Muscle of back (tissue), 11 donors: ENCODE results near the gene B9D2. TPM values are rescaled to one million over a fixed set of nuclear protein-coding genes. Genes with fewer than 3 reads are reported as not detected.

Source experiments
- DNase-seq, 3 donors: peaks; one replicate each; pipeline versions ENCODE4 v3.0.0 to v3.0.0-alpha.2; 2013
- polyA plus RNA-seq, 10 donors: library from polyadenylated mRNA; unstranded; fragments of 120-200 nt; gene quantifications; one replicate each; pipeline ENCODE4 v1.2.1, GENCODE V29; 2013; ENCODE audit not compliant: insufficient read length in 10 of 10

B9D2 gene
- polyA plus RNA-seq, 10 donors = 1.6 to 3.5 (median 2.2) TPM

GRCh38 chr19:41310033-41310831 lies 53.7 kb downstream of the B9D2 start, which contains the start of gene CCDC97:
Gene CCDC97, plus strand, starts transcription at chr19:41310172. Its CDS starts 139 bp downstream, at chr19:41310311.
- DNase-seq = peak; percentile 91 to 98 (median 95)

GRCh38 chr19:41309180-41310032 lies 54.5 kb downstream of the B9D2 start:
- peak in 2 of 3 donors; percentile 38 to 52 for DNase-seq

- peak; percentile 92 to 94 (median 93) for DNase-seq
Measured at GRCh38 chr19:41308450-41309179, 55.3 kb downstream of the B9D2 start.

- peak in 2 of 3 donors; percentile 57 to 59 for DNase-seq
Measured at GRCh38 chr19:41307954-41308449, 55.9 kb downstream of the B9D2 start.

GRCh38 chr19:41307090-41307875 lies 56.7 kb downstream of the B9D2 start:
- DNase-seq = no peak

- DNase-seq = no peak
Measured at GRCh38 chr19:41305927-41306793, 57.8 kb downstream of the B9D2 start.

GRCh38 chr19:41304706-41305483 lies 59.1 kb downstream of the B9D2 start:
- DNase-seq = no peak

Other genes starting within 250 kb of the B9D2 start
- gene CYP2F1, start 249.7 kb downstream of the B9D2 start, polyA plus RNA-seq = under 1 TPM in 1 of 10 donors, not detected in 9; 0.23 TPM
- gene CYP2S1, start 170.9 kb downstream of the B9D2 start, polyA plus RNA-seq = 1 to 10 TPM in 2 of 10 donors, under 1 TPM in 8; 0.21 to 2.2 (median 0.49) TPM
- gene AXL, start 144.9 kb downstream of the B9D2 start, polyA plus RNA-seq = 10 to 100 TPM; 23.4 to 37.7 (median 28.1) TPM
- 100 to 1,000 TPM; 141 to 171 (median 152) TPM for gene HNRNPUL1, start 99.8 kb downstream of the B9D2 start, polyA plus RNA-seq
- gene CCDC97, start 54.0 kb downstream of the B9D2 start, polyA plus RNA-seq = 10 to 100 TPM; 31.3 to 35.7 (median 33.2) TPM
- 10 to 100 TPM; 13.0 to 26.7 (median 20.0) TPM for gene TGFB1, start 10.2 kb downstream of the B9D2 start, polyA plus RNA-seq
- gene TMEM91, start 12.4 kb upstream of the B9D2 start, polyA plus RNA-seq = 10 to 100 TPM in 1 of 10 donors, 1 to 10 TPM in 9; 2.2 to 10.7 (median 3.9) TPM
- 10 to 100 TPM; 10.3 to 20.2 (median 14.5) TPM for gene EXOSC5, start 33.2 kb upstream of the B9D2 start, polyA plus RNA-seq
- gene BCKDHA, start 33.7 kb upstream of the B9D2 start, polyA plus RNA-seq = 10 to 100 TPM; 15.1 to 32.4 (median 27.3) TPM
- gene B3GNT8, start 63.2 kb upstream of the B9D2 start, polyA plus RNA-seq = 1 to 10 TPM in 8 of 10 donors, under 1 TPM in 2; 0.47 to 2.5 (median 1.7) TPM
- gene DMAC2, start 75.8 kb upstream of the B9D2 start, polyA plus RNA-seq = 10 to 100 TPM; 34.1 to 43.7 (median 39.3) TPM
- under 1 TPM in 5 of 10 donors, not detected in 5; 0.16 to 0.50 (median 0.22) TPM for gene ERICH4, start 79.0 kb upstream of the B9D2 start, polyA plus RNA-seq
- 1 to 10 TPM in 9 of 10 donors, under 1 TPM in 1; 0.72 to 3.4 (median 1.7) TPM for gene CEACAM21, start 212.0 kb upstream of the B9D2 start, polyA plus RNA-seq